ENCODE data around the gene CEP57L1.
"Not testable (repeated sequence)": the region's sequence is repeated elsewhere in the genome, so short reads cannot be mapped to it uniquely, and the experiment has no call there.

CEP57L1 gene

GRCh38 chr6:109104512-109104911 lies 9.2 kb downstream of the CEP57L1 start:
- no peak for DNase-seq (ENCODE audit: low read depth)
- TF ChIP-seq CTCF (conservative IDR thresholded peaks at IDR 0.05; ENCODE audit: low read depth, low read length) = no peak
- no peak overlapping the region for H3K4me3 ChIP-seq (ENCODE audit: low read length)

- DNase-seq (ENCODE audit: low read depth) = no peak
- H3K4me3 ChIP-seq (ENCODE audit: low read length) = no peak overlapping the region
- no peak for TF ChIP-seq CTCF (conservative IDR thresholded peaks at IDR 0.05; ENCODE audit: low read depth, low read length)
Measured at GRCh38 chr6:109105681-109106080, 10.4 kb downstream of the CEP57L1 start.

- H3K4me3 ChIP-seq (ENCODE audit: low read length); DNase-seq (ENCODE audit: low read depth): not testable (repeated sequence)
Measured at GRCh38 chr6:109109663-109110062, 14.4 kb downstream of the CEP57L1 start.

GRCh38 chr6:109112663-109113062 lies 17.4 kb downstream of the CEP57L1 start:
- H3K4me3 ChIP-seq (ENCODE audit: low read length); DNase-seq (ENCODE audit: low read depth): not testable (repeated sequence)

- no peak for DNase-seq (ENCODE audit: low read depth)
- TF ChIP-seq CTCF (conservative IDR thresholded peaks at IDR 0.05; ENCODE audit: low read depth, low read length) = no peak
- no peak overlapping the region for H3K4me3 ChIP-seq (ENCODE audit: low read length)
Measured at GRCh38 chr6:109117346-109118035, 22.2 kb downstream of the CEP57L1 start.

GRCh38 chr6:109118337-109118736 lies 23.0 kb downstream of the CEP57L1 start:
- TF ChIP-seq CTCF (conservative IDR thresholded peaks at IDR 0.05; ENCODE audit: low read depth, low read length) = no peak
- H3K4me3 ChIP-seq (ENCODE audit: low read length) = no peak overlapping the region
- DNase-seq (ENCODE audit: low read depth) = no peak

- H3K4me3 ChIP-seq (ENCODE audit: low read length) = no peak overlapping the region
- no peak for TF ChIP-seq CTCF (conservative IDR thresholded peaks at IDR 0.05; ENCODE audit: low read depth, low read length)
- DNase-seq (ENCODE audit: low read depth) = no peak
Measured at GRCh38 chr6:109118871-109119354, 23.6 kb downstream of the CEP57L1 start.

- no peak for TF ChIP-seq CTCF (conservative IDR thresholded peaks at IDR 0.05; ENCODE audit: low read depth, low read length)
- DNase-seq (ENCODE audit: low read depth) = no peak
- no peak overlapping the region for H3K4me3 ChIP-seq (ENCODE audit: low read length)
Measured at GRCh38 chr6:109121411-109121810, 26.1 kb downstream of the CEP57L1 start.

Measured in retinal pigment epithelial cell (primary cell).